Stimulated activated CD4-positive, alpha-beta T cell treated with anti-CD3 and anti-CD28 coated beads, Interleukin-1b, Interleukin-23, amount 100 ng/mL, for 4 hours (primary cell): Measurements from ENCODE around the gene MRPL22.
"Not testable (repeated sequence)": the region's sequence is repeated elsewhere in the genome, so short reads cannot be mapped to it uniquely, and the experiment has no call there.

Experiments
- DNase-seq, 2 donors: peaks; one replicate each; pipeline ENCODE4 v3.0.0-alpha.2; 2020; ENCODE audit warnings: low read depth in 2 of 2

MRPL22 gene

GRCh38 chr5:154993461-154993860 is 52.6 kb downstream of the MRPL22 start:
- DNase-seq: no peak

- no peak for DNase-seq
Measured at GRCh38 chr5:154995679-154996078, 54.8 kb downstream of the MRPL22 start.

- no peak for DNase-seq
Measured at GRCh38 chr5:154997746-154998145, 56.9 kb downstream of the MRPL22 start.

- no peak for DNase-seq
Measured at GRCh38 chr5:154999865-155000264, 59.0 kb downstream of the MRPL22 start.

GRCh38 chr5:155001523-155001922 is 60.6 kb downstream of the MRPL22 start:
- DNase-seq: no peak

- not testable (repeated sequence) for DNase-seq
Measured at GRCh38 chr5:155002722-155003121, 61.8 kb downstream of the MRPL22 start.

GRCh38 chr5:155004138-155004744 is 63.4 kb downstream of the MRPL22 start:
- peak in 1 of 2 donors; percentile 5 for DNase-seq

- not testable (repeated sequence) for DNase-seq
Measured at GRCh38 chr5:155006265-155006664, 65.4 kb downstream of the MRPL22 start.

GRCh38 chr5:155008669-155009068 is 67.8 kb downstream of the MRPL22 start:
- DNase-seq: no peak

- no peak for DNase-seq
Measured at GRCh38 chr5:155010881-155011280, 70.0 kb downstream of the MRPL22 start.

GRCh38 chr5:155013526-155013925 is 72.7 kb downstream of the MRPL22 start, which contains the start of gene KIF4B:
Gene KIF4B (plus strand): TSS chr5:155013755. CDS start chr5:155013860, 105 bp downstream.
- DNase-seq: no peak

- DNase-seq: no peak
Measured at GRCh38 chr5:155015239-155015638, 74.4 kb downstream of the MRPL22 start.

- no peak for DNase-seq
Measured at GRCh38 chr5:155017610-155018009, 76.7 kb downstream of the MRPL22 start.
